Urothelium cell line (cell line): ENCODE measurements around the gene SLC12A6.

Experiments
- DNase-seq: peaks from one replicate; pipeline ENCODE4 v3.0.0; 2011; ENCODE audit warnings: low spot score, mixed read lengths
- FAIRE-seq: peaks from 2 replicates; lab custom pipeline; 2011; peaks lifted over from hg19 to GRCh38; lab: Jason Lieb, UNC

Gene SLC12A6

GRCh38 chr15:34271493-34271892, 66.1 kb downstream of the SLC12A6 start:
- no peak for FAIRE-seq
- no peak for DNase-seq

GRCh38 chr15:34266751-34267150, 70.8 kb downstream of the SLC12A6 start:
- FAIRE-seq (no peak), DNase-seq (no peak)

GRCh38 chr15:34264076-34264475, 73.5 kb downstream of the SLC12A6 start:
- DNase-seq (no peak), FAIRE-seq (no peak)

DNA sequence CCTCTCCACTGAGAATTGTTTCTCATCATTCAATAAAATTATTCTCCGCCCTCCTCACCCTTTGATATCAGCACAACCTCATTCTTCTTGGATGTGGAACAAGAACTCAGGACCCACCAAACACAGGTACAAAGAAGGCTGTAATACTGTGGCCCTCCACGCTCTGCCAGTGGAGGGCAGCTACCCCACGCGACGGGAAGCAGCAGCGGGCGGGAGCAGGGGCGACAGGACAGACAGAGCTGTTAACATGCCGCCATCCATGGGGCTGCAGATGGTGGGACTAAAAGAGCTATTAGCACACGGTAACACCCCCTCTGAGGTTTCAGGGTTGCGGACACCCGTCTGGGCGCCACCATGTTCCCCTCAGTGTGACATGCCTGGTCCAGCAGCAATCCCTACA, 75.2 kb downstream of the SLC12A6 start:
- FAIRE-seq, result no peak

GRCh38 chr15:34259566-34259965, 78.0 kb downstream of the SLC12A6 start:
- no peak for FAIRE-seq

More for the DNA sequence above, 75.2 kb downstream of the SLC12A6 start:
- DNase-seq, result no peak

DNA sequence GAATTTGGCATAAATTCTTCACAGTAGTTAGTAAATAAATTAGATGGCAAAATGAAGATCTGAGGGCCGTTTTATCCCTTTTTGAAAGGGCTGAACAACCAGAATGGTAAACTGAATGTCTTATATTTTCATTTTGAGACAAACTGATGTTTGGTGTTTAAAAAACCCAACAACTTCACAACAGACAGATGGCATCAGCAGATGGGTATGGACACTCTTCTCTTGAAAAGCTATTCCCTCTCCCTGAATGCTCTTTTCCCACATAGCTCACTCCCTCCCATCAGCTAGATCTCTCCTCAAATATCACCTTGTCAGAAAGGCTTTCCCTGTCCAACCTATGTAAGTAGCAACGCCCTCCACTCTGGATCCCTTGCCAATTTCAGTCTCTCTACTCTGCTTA, 79.4 kb downstream of the SLC12A6 start:
- FAIRE-seq, result no peak

More at GRCh38 chr15:34259566-34259965, 78.0 kb downstream of the SLC12A6 start:
- no peak for DNase-seq

GRCh38 chr15:34252545-34252944, 85.0 kb downstream of the SLC12A6 start:
- FAIRE-seq (no peak), DNase-seq (no peak)

More for the DNA sequence above, 79.4 kb downstream of the SLC12A6 start:
- DNase-seq, result no peak

GRCh38 chr15:34248190-34248589, 89.4 kb downstream of the SLC12A6 start:
- FAIRE-seq (no peak), DNase-seq (no peak)

- FAIRE-seq, result no peak
- DNase-seq, result no peak
Measured at GRCh38 chr15:34246276-34246976, 91.2 kb downstream of the SLC12A6 start.

DNA sequence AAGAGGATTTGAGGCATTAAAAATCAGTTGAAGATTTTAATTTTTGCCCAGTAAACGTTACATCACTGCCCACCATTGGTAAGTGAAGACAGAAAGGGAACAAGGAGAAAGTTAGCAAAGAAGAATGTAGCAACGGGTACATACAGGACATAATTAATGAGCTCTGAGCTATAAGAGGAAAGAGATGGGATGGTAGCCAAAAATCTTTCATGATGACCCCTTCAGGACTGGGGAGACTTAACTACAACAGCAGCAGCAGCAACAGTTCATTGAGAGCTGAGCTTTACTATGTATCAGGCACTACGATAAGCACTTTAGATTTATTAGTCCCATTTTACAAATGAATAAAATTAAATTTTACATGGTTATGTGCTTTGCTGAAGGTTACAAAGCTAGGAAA, 94.4 kb downstream of the SLC12A6 start:
- DNase-seq (no peak), FAIRE-seq (no peak)

GRCh38 chr15:34242331-34242710, 95.3 kb downstream of the SLC12A6 start:
- FAIRE-seq (no peak), DNase-seq (no peak)

DNA sequence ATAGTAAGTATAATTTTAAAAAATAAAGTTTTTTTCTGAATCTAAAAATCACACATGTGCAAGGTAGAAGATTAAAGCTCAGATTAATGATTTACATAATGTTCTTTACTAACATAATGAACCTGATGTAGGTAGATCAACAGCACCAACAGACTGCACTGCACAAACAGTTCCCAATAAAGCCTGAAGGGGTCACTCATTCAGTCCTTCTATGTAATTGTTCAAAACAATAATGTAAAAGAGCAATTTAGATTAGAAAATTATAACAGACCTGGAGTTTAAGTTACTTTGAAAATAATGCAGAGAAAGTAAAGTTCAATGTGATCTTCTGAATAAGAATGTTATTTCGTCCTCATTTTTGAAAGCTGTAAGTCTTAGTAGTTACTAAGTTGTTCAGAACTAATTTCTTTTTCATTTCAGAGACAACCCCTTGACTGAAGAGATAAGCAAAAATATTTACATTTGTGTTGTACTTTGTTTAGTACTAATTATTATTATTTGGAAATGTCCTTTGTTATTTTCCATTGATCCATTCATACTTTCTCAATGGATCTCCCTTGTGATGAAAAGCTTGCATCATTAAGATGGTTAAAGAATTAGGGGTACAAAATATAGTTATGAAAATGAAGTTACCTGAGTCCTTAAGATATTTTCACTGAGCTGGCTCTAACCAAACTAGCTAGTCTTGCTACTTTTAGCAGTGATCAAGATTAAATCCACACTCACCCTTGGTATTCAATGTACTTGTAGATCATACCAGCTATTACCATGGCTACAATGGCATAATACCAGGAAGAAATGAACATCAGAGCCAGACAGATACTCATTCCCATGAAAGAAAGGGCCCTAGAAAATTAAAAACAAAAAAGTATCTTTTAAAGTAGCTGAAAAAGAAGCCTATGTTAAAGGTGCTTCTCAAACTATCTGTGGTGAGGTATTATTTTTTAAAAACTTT, 95.9 kb downstream of the SLC12A6 start:
- FAIRE-seq (no peak), DNase-seq (peak; percentile 22)

- FAIRE-seq, result no peak
- DNase-seq, result no peak
Measured at GRCh38 chr15:34240537-34240936, 97.0 kb downstream of the SLC12A6 start.

DNA sequence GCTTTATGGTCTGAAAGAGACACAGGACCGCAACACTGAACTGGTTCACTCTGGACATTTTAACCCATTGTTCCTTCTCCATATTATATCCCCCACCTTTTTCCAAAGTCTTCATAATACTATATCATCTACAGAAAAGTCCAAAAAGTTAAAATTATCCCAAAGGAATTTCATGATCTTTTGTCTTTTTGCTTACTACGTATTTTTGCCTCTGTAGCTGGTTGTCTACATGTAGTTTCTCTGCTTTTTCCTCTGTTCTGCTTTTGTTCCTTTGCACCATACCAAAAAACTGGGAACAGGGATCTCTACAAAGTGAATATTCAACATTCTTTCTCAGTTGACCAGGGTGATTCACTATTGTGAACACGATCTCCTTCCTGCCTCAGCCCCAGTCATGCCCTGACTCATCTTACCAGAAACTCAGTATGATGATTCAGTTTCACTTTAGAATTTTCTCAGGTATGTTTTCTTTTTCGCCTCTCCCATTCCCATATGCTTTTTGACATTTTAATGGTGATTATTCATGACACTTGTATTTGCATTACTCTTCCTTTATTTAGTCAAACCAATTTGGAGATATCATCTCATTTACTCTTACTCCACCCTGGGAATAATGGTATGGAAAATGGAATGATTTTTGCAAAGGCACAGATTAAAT, 98.3 kb downstream of the SLC12A6 start:
- peak; percentile 79 for DNase-seq
- no peak for FAIRE-seq

- no peak for FAIRE-seq
- no peak for DNase-seq
Measured at GRCh38 chr15:34233614-34234013, 104.0 kb downstream of the SLC12A6 start.

- DNase-seq (peak; percentile 8), FAIRE-seq (no peak)
Measured at GRCh38 chr15:34223904-34224596, 113.5 kb downstream of the SLC12A6 start.

- no peak for FAIRE-seq
- peak; percentile 8 for DNase-seq
Measured at GRCh38 chr15:34217587-34218225, 119.9 kb downstream of the SLC12A6 start.

GRCh38 chr15:34216527-34217270, 120.9 kb downstream of the SLC12A6 start:
- FAIRE-seq (no peak), DNase-seq (no peak)

GRCh38 chr15:34214135-34214534, 123.4 kb downstream of the SLC12A6 start:
- FAIRE-seq, result no peak
- DNase-seq, result no peak

GRCh38 chr15:34213690-34214089, 123.9 kb downstream of the SLC12A6 start:
- DNase-seq, result no peak
- FAIRE-seq, result no peak
